ENCODE data around the gene GPR135.

Gene GPR135

GRCh38 chr14:59465316-59466135 lies at the start of gene GPR135:
Gene GPR135 (minus strand): TSS chr14:59465380. CDS start chr14:59465226, 154 bp downstream.
- DNase-seq (ENCODE audit: low spot score): peak; percentile 24

GRCh38 chr14:59511916-59512575 lies 46.9 kb upstream of the GPR135 start:
- no peak for DNase-seq (ENCODE audit: low spot score)

- no peak for DNase-seq (ENCODE audit: low spot score)
Measured at GRCh38 chr14:59510966-59511365, 45.8 kb upstream of the GPR135 start.

GRCh38 chr14:59510001-59510400 lies 44.8 kb upstream of the GPR135 start:
- DNase-seq (ENCODE audit: low spot score): no peak

GRCh38 chr14:59509101-59509500 lies 43.9 kb upstream of the GPR135 start:
- DNase-seq (ENCODE audit: low spot score): no peak

- DNase-seq (ENCODE audit: low spot score): no peak
Measured at GRCh38 chr14:59507752-59508103, 42.5 kb upstream of the GPR135 start.

- peak; percentile 59 for DNase-seq (ENCODE audit: low spot score)
Measured at GRCh38 chr14:59507063-59507751, 42.0 kb upstream of the GPR135 start.

GRCh38 chr14:59503256-59503655 lies 38.1 kb upstream of the GPR135 start:
- no peak for DNase-seq (ENCODE audit: low spot score)

- no peak for DNase-seq (ENCODE audit: low spot score)
Measured at GRCh38 chr14:59500732-59501131, 35.6 kb upstream of the GPR135 start.

GRCh38 chr14:59492384-59492783 lies 27.2 kb upstream of the GPR135 start:
- no peak for DNase-seq (ENCODE audit: low spot score)

- DNase-seq (ENCODE audit: low spot score): no peak
Measured at GRCh38 chr14:59490756-59491155, 25.6 kb upstream of the GPR135 start.

GRCh38 chr14:59484639-59485175 lies 19.5 kb upstream of the GPR135 start:
- DNase-seq (ENCODE audit: low spot score): peak; percentile 54

- DNase-seq (ENCODE audit: low spot score): peak; percentile 95
Measured at GRCh38 chr14:59483819-59484638, 18.8 kb upstream of the GPR135 start, which contains the start of the genes JKAMP and L3HYPDH. Gene JKAMP (plus strand): TSS chr14:59484517. CDS start chr14:59484590, 73 bp downstream. Gene L3HYPDH (minus strand): TSS chr14:59484408. CDS start chr14:59484316, 92 bp downstream.

GRCh38 chr14:59483363-59483762 lies 18.2 kb upstream of the GPR135 start:
- peak; percentile 84 for DNase-seq (ENCODE audit: low spot score)

GRCh38 chr14:59482541-59483331 lies 17.6 kb upstream of the GPR135 start:
- DNase-seq (ENCODE audit: low spot score): peak; percentile 94

GRCh38 chr14:59481871-59482540 lies 16.8 kb upstream of the GPR135 start:
- DNase-seq (ENCODE audit: low spot score): peak; percentile 61

- no peak for DNase-seq (ENCODE audit: low spot score)
Measured at GRCh38 chr14:59481407-59481806, 16.2 kb upstream of the GPR135 start.

- no peak for DNase-seq (ENCODE audit: low spot score)
Measured at GRCh38 chr14:59480166-59480565, 15.0 kb upstream of the GPR135 start.

GRCh38 chr14:59478540-59478939 lies 13.4 kb upstream of the GPR135 start:
- DNase-seq (ENCODE audit: low spot score): no peak

- DNase-seq (ENCODE audit: low spot score): no peak
Measured at GRCh38 chr14:59475709-59476108, 10.5 kb upstream of the GPR135 start.

Data from RKO (cell line).